Measurements from ENCODE around the gene WFDC10B. TPM values are rescaled to one million over a fixed set of nuclear protein-coding genes. Genes with fewer than 3 reads are reported as not detected.
"Not testable (repeated sequence)": the region's sequence is repeated elsewhere in the genome, so short reads cannot be mapped to it uniquely, and the experiment has no call there.

The WFDC10B gene
- total RNA-seq, 1 experiment from 2014 or later, result not detected

GRCh38 chr20:45722047-45722446 is 17.2 kb upstream of the WFDC10B start, which contains the start of gene SPINT4:
Gene SPINT4 (plus strand): TSS chr20:45722347. CDS start chr20:45722368, 21 bp downstream.
- in situ Hi-C loops (cut with HindIII; ENCODE audit: low pct_unique_long_range_greater_than_20kb, low sequenced_read_pairs), result no loop called here
- DNase-seq (ENCODE audit: low read depth, low spot score) (no peak), ATAC-seq (no peak)
- H3K9me3 ChIP-seq (ENCODE audit: control insufficient read depth, insufficient read depth, low read depth, low read length), result no peaks in the 10 kb centered on the region
- BruUV-seq (replicated peaks), result no TSS peak
- H3K36me3 ChIP-seq (ENCODE audit: control insufficient read depth, insufficient read depth, low read length), result no peaks in the 10 kb centered on the region
- POLR2A ChIA-PET, result no interaction called here
- intact Hi-C loops (cut with micrococcal nuclease; ENCODE audit: unreplicated experiment), result no loop called here
- no peaks in the 10 kb centered on the region for H3K27me3 ChIP-seq (ENCODE audit: control insufficient read depth, insufficient read depth, low read length)
- CTCF ChIA-PET, result no interaction called here
- H3K27ac ChIP-seq (ENCODE audit: low read length), result no peak within 1 kb of the TSS
- no peaks in the 10 kb centered on the region for H3K4me1 ChIP-seq (ENCODE audit: control insufficient read depth, insufficient read depth, low read length)
- H3K4me3 ChIP-seq (ENCODE audit: low read depth in 2 of 2, low read length in 2 of 2), result no peak within 1 kb of the TSS
- TF ChIP-seq CTCF (IDR thresholded peaks at IDR 0.05) (no peak), SIN3A (IDR thresholded peaks at IDR 0.05; ENCODE audit: borderline replicate concordance, insufficient read depth, low read depth, low read length) (no peak), TCF7L2 (IDR thresholded peaks at IDR 0.05; ENCODE audit: low read depth, low read length) (no peak), POLR2AphosphoS5 (IDR thresholded peaks at IDR 0.05; ENCODE audit: low read depth, low read length) (no peak)
- TF ChIP-seq, protein P1, sequence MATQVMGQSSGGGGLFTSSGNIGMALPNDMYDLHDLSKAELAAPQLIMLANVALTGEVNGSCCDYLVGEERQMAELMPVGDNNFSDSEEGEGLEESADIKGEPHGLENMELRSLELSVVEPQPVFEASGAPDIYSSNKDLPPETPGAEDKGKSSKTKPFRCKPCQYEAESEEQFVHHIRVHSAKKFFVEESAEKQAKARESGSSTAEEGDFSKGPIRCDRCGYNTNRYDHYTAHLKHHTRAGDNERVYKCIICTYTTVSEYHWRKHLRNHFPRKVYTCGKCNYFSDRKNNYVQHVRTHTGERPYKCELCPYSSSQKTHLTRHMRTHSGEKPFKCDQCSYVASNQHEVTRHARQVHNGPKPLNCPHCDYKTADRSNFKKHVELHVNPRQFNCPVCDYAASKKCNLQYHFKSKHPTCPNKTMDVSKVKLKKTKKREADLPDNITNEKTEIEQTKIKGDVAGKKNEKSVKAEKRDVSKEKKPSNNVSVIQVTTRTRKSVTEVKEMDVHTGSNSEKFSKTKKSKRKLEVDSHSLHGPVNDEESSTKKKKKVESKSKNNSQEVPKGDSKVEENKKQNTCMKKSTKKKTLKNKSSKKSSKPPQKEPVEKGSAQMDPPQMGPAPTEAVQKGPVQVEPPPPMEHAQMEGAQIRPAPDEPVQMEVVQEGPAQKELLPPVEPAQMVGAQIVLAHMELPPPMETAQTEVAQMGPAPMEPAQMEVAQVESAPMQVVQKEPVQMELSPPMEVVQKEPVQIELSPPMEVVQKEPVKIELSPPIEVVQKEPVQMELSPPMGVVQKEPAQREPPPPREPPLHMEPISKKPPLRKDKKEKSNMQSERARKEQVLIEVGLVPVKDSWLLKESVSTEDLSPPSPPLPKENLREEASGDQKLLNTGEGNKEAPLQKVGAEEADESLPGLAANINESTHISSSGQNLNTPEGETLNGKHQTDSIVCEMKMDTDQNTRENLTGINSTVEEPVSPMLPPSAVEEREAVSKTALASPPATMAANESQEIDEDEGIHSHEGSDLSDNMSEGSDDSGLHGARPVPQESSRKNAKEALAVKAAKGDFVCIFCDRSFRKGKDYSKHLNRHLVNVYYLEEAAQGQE (IDR thresholded peaks at IDR 0.05; ENCODE audit: insufficient read depth in 1 of 2, low read depth in 2 of 2, low read length in 1 of 2), result no peak

DNA sequence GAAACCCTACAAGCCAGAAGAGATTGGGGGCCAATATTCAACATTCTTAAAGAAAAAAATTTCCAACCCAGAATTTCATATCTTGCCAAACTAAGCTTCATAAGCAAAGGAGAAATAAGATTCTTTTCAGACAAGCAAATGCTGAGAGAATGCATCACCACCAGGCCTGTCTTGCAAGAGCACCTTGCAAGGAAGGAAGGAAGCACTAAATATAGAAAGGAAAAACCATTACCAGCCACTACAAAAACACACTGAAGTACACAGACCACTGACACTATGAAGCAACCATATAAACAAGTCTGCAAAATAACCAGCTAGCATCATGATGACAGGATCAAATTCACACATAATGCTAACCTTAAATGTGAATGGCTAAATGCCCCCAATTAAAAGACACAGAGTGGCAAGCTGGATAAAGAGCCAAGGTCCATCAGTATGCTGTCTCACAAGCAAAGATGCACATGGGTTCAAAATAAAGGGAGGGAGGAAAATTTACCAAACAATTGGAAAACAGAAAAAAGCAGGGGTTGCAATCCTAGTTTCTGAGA is 11.4 kb upstream of the WFDC10B start:
- BruUV-seq (replicated peaks); H3K4me1 ChIP-seq (ENCODE audit: control insufficient read depth, insufficient read depth, low read length); POLR2A ChIA-PET; H3K9me3 ChIP-seq (ENCODE audit: control insufficient read depth, insufficient read depth, low read depth, low read length); H3K27me3 ChIP-seq (ENCODE audit: control insufficient read depth, insufficient read depth, low read length); intact Hi-C loops (cut with micrococcal nuclease; ENCODE audit: unreplicated experiment); ATAC-seq; H3K27ac ChIP-seq (ENCODE audit: low read length); H3K4me3 ChIP-seq (ENCODE audit: low read depth in 2 of 2, low read length in 2 of 2); DNase-seq (ENCODE audit: low read depth, low spot score); in situ Hi-C loops (cut with HindIII; ENCODE audit: low pct_unique_long_range_greater_than_20kb, low sequenced_read_pairs); H3K36me3 ChIP-seq (ENCODE audit: control insufficient read depth, insufficient read depth, low read length); CTCF ChIA-PET: not testable (repeated sequence)

DNA sequence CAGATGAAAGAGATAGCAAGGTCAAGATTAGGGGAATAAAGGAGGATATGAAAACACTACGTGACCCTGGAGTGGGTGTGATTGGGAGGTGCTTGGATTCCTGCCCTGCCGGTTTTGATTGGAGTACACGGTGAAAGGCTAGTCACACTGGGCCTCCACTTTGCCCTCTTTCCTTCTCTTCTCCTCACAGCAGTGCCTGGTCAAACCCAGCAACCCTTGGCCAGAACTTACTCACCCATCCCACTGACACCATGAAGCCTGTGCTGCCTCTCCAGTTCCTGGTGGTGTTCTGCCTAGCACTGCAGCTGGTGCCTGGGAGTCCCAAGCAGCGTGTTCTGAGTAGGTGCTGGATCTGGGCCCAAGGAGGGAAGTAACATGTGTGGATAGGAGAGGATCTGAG is 2.9 kb downstream of the WFDC10B start, which contains the start of gene WFDC13:
WFDC13 (plus strand) TSS at position 166 of the 400 bp plus-strand sequence; CDS start at position 252, 86 bp downstream.
- Histone ChIP-seq H3K27ac (ENCODE audit: low read length) (no peak within 1 kb of the TSS), H3K27me3 (ENCODE audit: control insufficient read depth, insufficient read depth, low read length) (0 out of 2 replicates have a peak, but pooled peaks cover 2% of the 10 kb centered on the region), H3K36me3 (ENCODE audit: control insufficient read depth, insufficient read depth, low read length) (no peaks in the 10 kb centered on the region), H3K9me3 (ENCODE audit: control insufficient read depth, insufficient read depth, low read depth, low read length) (no peaks in the 10 kb centered on the region), H3K4me1 (ENCODE audit: control insufficient read depth, insufficient read depth, low read length) (no peaks in the 10 kb centered on the region), H3K4me3 (ENCODE audit: low read depth in 2 of 2, low read length in 2 of 2) (no peak within 1 kb of the TSS)
- intact Hi-C loops (cut with micrococcal nuclease; ENCODE audit: unreplicated experiment) (no loop called here), in situ Hi-C loops (cut with HindIII; ENCODE audit: low pct_unique_long_range_greater_than_20kb, low sequenced_read_pairs) (no loop called here)
- BruUV-seq (replicated peaks), result no TSS peak
- TF ChIP-seq, protein P1 (IDR thresholded peaks at IDR 0.05; ENCODE audit: insufficient read depth in 1 of 2, low read depth in 2 of 2, low read length in 1 of 2), result no peak
- no peak for TF ChIP-seq POLR2AphosphoS5 (IDR thresholded peaks at IDR 0.05; ENCODE audit: low read depth, low read length)
- no peak for TF ChIP-seq TCF7L2 (IDR thresholded peaks at IDR 0.05; ENCODE audit: low read depth, low read length)
- no peak for TF ChIP-seq SIN3A (IDR thresholded peaks at IDR 0.05; ENCODE audit: borderline replicate concordance, insufficient read depth, low read depth, low read length)
- no peak for TF ChIP-seq CTCF (IDR thresholded peaks at IDR 0.05)
- CTCF ChIA-PET, result no interaction called here
- ATAC-seq, result no peak
- no peak for DNase-seq (ENCODE audit: low read depth, low spot score)
- POLR2A ChIA-PET, result no interaction called here
